ENCODE data around the gene DNM2. TPM values are rescaled to one million over a fixed set of nuclear protein-coding genes. Genes with fewer than 3 reads are reported as not detected.

The DNM2 gene
- total RNA-seq, 1 donor from 2014 or later = 113 TPM

GRCh38 chr19:10719466-10719961 is 1.6 kb downstream of the DNM2 start:
- H3K36me3 ChIP-seq = no peaks in the 10 kb centered on the region
- H3K27me3 ChIP-seq = no peaks in the 10 kb centered on the region
- H3K27ac ChIP-seq = peak overlapping the region; percentile 89 to 94
- intact Hi-C loops (cut with DNase I) = loop anchor here (2.0 to 5.0 kb wide), 2 partner anchors 51 to 67 kb away; partner anchors contain the start of gene ILF3
- DNase-seq (ENCODE audit: low spot score in 2 of 2) = no peak
- peaks cover 0 to 23% of the 10 kb centered on the region in 2 donors for H3K4me1 ChIP-seq
- no peaks in the 10 kb centered on the region for H3K9me3 ChIP-seq
- no peak for TF ChIP-seq CTCF (IDR thresholded peaks at IDR 0.05)
- peak overlapping the region; percentile 95 to 99 for H3K4me3 ChIP-seq

GRCh38 chr19:10720607-10721125 is 2.8 kb downstream of the DNM2 start:
- H3K9me3 ChIP-seq = no peaks in the 10 kb centered on the region
- H3K27ac ChIP-seq = no peak overlapping the region
- TF ChIP-seq CTCF (IDR thresholded peaks at IDR 0.05) = no peak
- H3K4me3 ChIP-seq = peak overlapping the region in 1 of 2 donors; percentile 95
- no peaks in the 10 kb centered on the region for H3K27me3 ChIP-seq
- H3K4me1 ChIP-seq = peaks cover 0 to 23% of the 10 kb centered on the region in 2 donors
- H3K36me3 ChIP-seq = no peaks in the 10 kb centered on the region
- intact Hi-C loops (cut with DNase I) = no loop called here
- DNase-seq (ENCODE audit: low spot score in 2 of 2) = no peak

- Histone ChIP-seq H3K4me1 (peaks cover 5 to 35% of the 10 kb centered on the region in 2 donors), H3K9me3 (no peaks in the 10 kb centered on the region), H3K4me3 (no peak overlapping the region), H3K27me3 (no peaks in the 10 kb centered on the region), H3K36me3 (no peaks in the 10 kb centered on the region), H3K27ac (no peak overlapping the region)
- intact Hi-C loops (cut with DNase I) = no loop called here
- no peak for DNase-seq (ENCODE audit: low spot score in 2 of 2)
- TF ChIP-seq CTCF (IDR thresholded peaks at IDR 0.05) = no peak
Observed at GRCh38 chr19:10723591-10723990, 5.7 kb downstream of the DNM2 start.

GRCh38 chr19:10724573-10725071 is 6.7 kb downstream of the DNM2 start:
- DNase-seq (ENCODE audit: low spot score in 2 of 2) = no peak
- H3K4me3 ChIP-seq = no peak overlapping the region
- TF ChIP-seq CTCF (IDR thresholded peaks at IDR 0.05) = no peak

GRCh38 chr19:10725415-10725814 is 7.5 kb downstream of the DNM2 start:
- intact Hi-C loops (cut with DNase I) = no loop called here
- Histone ChIP-seq H3K27me3 (no peaks in the 10 kb centered on the region), H3K9me3 (no peaks in the 10 kb centered on the region), H3K4me1 (peaks cover 5 to 21% of the 10 kb centered on the region in 2 donors), H3K4me3 (no peak overlapping the region), H3K36me3 (no peaks in the 10 kb centered on the region), H3K27ac (no peak overlapping the region)
- TF ChIP-seq CTCF (IDR thresholded peaks at IDR 0.05) = no peak
- DNase-seq (ENCODE audit: low spot score in 2 of 2) = no peak

More at GRCh38 chr19:10724573-10725071, 6.7 kb downstream of the DNM2 start:
- H3K9me3 ChIP-seq = no peaks in the 10 kb centered on the region
- intact Hi-C loops (cut with DNase I) = no loop called here
- no peaks in the 10 kb centered on the region for H3K36me3 ChIP-seq
- H3K4me1 ChIP-seq = peaks cover 5 to 29% of the 10 kb centered on the region in 2 donors
- no peak overlapping the region for H3K27ac ChIP-seq
- no peaks in the 10 kb centered on the region for H3K27me3 ChIP-seq
